Measurements from ENCODE around the gene CCDC150.

DNA sequence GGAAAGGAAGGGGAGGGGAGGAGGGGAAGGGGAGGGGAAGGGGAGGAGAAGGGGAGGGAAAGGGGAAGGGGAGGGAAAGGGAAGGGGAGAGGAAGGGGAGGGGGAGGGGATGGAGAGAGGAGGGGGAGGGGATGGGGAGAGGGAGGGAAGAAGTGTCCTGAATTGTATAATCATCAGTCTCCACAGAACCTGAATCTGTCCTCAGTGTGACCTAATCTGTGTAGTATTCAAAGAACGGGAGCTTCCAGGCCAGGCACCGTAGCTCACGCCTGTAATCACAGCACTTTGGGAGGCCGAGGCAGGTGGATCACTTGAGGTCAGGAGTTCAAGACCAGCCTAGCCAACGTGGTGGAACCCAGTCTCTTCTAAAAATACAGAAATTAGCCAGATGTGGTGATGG is 41.1 kb upstream of the CCDC150 start:
- TF ChIP-seq, protein P1, sequence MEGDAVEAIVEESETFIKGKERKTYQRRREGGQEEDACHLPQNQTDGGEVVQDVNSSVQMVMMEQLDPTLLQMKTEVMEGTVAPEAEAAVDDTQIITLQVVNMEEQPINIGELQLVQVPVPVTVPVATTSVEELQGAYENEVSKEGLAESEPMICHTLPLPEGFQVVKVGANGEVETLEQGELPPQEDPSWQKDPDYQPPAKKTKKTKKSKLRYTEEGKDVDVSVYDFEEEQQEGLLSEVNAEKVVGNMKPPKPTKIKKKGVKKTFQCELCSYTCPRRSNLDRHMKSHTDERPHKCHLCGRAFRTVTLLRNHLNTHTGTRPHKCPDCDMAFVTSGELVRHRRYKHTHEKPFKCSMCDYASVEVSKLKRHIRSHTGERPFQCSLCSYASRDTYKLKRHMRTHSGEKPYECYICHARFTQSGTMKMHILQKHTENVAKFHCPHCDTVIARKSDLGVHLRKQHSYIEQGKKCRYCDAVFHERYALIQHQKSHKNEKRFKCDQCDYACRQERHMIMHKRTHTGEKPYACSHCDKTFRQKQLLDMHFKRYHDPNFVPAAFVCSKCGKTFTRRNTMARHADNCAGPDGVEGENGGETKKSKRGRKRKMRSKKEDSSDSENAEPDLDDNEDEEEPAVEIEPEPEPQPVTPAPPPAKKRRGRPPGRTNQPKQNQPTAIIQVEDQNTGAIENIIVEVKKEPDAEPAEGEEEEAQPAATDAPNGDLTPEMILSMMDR (conservative IDR thresholded peaks at IDR 0.05) = no peak
- TF ChIP-seq ZFX (IDR thresholded peaks at IDR 0.05) = no peak

Data from C4-2B (cell line).